NCI-H2081 treated with DMSO at 0.1 percent for 48 hours (cell line): Measurements from ENCODE around the gene MYO10.

ENCODE experiments used
- DNase-seq: peaks from one replicate; lab custom pipeline; 2025; lab: John Stamatoyannopoulos, UW

MYO10 gene

DNA sequence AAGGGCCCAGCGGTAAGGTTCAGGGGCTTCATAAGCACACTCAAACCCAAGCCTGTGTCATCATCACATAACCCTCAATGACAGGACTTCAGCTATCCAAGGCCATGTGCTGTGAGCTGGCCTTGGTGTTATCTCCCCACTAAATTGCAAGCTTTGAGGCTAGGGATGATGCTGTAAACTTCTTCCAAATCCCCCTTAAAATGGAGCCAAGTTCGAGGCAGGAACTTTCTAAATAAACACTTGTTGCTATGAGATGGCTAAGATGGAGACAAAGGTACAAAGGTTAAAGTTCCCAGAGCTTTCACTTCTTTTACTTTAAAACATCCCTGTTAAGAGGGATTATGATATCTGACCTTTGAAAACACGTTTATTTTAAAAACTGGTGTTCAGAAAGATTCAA, 123.6 kb downstream of the MYO10 start:
- DNase-seq: no peak

DNA sequence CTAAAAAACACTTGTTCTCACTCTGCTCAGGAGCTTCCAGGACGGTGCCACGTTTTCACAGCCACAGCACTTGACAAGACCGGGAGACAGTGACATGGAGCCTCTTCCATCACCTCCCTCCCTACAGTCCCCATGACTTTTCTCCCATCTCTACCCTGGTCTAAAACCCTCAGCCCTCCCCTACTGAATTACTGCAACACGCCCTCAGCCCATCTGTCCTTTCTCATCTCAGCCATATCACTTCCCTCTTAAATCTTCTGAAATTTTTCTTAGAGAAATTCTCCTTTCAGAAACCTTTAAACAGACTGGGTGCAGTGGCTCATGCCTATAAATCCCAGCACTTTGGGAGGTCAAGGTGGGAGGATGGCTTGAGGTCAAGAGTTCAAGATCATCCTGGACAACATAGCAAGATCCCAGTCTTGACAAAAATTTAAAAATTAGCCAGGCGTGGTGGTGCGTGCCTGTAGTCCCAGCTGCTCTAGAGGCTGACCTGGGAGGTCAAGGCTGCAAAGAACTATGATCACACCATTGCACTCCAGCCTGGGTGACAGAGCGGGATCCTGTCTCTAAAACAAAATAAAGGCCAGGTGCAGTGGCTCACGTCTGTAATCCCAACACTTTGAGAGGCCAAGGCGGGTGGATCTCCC, 125.8 kb downstream of the MYO10 start:
- DNase-seq: no peak

DNA sequence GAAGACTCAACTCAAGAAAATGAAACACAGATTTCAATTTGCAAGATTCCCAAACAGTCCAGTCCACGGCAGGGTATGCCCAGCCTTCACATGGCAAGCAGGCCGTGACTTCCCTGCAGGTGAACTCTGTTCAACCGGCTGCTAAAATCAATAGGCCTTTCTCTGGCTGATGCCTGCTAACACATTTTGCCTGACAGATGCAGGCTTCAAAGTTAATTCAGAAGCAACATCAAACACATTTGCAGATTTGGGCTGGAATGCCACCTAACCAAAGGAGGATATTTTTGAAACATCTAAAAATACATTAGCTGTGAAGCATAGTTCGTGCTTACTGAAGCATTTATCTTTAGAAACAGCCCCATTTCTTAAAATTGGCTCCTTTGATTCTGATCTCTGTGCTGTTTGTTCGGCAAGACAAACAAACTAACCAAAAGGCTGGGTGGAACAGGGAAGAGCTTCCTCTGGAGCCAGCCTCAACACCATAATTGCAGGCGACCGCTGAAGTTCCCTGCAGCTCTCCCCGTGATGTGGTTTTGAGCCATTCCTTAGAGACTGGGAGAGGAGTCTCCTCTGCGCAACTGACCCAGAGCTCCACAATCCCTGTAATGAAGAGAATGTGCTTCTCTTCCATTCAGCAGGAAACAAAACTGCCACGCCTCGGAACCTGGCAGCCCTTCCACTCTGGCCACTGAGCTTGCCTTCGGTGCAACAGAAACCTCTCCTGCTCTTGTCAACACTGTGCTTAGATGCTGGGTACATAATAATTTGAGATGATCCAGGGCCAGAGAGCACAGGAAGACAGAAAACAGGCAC, 126.5 kb downstream of the MYO10 start:
- peak; percentile 25 for DNase-seq

DNA sequence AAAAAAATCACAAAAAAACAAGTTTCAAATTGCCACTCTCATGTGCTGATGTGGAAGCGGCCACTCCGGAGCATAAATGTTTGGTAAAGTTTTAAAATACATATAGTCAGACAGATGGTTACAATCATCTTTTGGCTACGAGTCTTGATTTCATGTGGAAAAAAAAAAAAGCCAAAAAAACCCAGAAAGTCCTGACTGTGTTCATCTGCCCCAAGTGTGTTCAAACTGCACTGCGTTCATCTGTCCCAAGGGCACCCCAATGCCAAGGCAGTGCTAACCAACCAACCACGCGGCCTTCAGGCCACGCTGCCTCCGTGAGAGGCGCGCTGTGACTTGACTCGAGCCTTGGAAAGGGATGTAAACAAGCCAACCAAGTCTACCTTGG, 127.1 kb downstream of the MYO10 start:
- no peak for DNase-seq

DNA sequence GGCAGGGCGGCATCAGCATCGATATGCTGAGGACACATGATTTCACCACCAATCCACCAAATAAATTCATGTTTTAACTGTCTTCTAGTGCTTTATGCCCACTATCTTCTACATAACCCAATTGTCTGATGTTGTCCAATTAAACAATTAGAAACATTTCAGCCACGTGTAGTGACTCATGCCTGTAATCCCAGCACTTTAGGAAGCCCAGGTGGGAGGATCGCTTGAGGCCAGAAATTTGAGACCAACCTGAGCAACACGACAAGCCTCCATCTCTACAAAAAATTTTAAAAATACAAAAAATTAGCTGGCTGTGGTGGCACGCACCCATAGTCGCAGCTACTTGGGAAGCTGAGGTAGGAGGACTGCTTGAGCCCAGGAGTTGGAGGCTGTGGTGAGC, 128.1 kb downstream of the MYO10 start:
- DNase-seq: no peak

DNA sequence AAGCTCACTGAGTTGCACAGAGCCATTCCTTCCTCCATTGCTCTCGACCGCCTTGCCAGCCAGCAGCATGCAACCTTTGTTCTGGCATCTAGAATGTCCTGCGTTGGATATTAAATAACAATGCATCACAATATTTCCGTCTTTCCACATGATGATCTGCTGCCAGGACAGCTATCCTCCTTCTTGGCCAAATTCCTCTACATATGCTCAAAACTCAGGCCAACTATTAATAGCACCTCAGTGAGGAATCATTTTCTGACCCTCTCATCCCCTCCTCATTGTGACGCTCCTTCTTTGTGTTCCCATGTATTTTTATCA, 128.6 kb downstream of the MYO10 start:
- DNase-seq: no peak

DNA sequence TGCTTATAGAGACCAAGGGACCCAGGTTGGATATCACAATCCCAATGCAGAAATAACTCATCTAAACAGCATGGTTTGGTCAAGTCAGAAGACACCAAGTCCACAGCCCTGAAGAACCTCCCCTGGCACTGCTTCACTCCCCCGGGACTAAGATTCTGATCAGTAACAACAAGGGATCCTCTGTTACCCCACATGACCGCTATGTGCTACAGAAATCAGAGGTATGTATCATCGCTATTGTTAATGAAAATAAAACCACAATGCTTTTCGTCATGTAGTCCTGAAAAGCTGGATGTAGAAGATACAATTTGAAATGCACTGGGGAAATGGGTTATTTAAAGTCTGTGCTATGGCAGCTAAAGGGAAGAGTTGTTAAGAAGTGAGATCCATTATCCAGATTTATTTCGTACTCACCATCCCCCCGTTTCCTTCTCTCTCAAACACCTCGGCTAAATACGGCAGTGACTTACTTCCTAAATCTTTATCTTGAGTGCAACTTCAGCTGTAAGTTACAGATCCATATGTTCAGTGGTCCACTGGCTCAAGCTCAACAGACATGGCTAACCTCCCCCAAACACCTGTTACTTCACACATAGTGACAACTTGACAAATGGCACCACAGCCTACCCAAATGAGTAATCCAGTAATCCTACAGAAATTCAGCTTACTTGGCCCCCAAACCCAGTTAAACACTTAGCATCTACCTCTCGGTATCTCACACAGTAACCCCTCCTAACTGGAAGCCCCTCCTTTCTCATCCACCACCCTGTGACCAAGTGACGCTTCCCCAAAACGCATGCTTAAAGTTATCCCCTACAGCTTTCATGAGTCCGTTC, 129.2 kb downstream of the MYO10 start:
- DNase-seq: no peak

DNA sequence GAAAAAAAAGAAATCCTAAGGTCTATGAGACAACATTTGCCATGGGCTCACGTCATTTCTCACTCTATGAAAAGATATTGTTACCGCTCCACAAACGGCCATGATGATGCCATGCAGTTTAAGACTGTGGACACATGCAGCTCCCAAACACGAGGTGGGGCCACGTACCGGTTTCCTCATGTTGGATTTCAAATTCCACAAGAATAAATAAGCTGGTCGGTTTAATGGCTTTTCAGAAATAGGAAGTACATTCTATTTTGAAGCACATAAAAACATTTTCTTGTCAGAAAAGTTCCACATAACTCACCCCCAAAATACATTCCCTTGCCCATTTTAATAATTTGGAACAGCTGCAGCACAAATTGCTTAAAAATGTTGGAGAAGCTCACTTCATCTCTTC, 130.6 kb downstream of the MYO10 start:
- no peak for DNase-seq

DNA sequence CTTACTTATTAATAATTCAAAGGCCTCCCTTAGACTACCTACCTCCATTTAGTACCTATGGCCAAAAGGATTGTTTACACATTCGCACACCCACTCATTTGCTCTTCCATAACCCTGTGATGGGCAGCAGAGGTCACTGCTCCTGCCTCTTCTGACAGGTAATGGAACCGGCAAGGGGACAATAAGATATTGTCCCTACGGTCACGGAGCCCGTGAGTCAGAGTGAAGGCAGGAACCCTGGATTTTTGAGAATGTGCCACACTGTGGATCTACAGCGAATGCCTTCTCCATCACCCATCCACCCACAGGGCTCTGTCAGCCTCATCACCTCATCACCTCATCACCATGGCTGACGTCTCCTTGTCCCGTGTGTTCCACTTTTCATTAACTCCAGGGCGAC, 132.3 kb downstream of the MYO10 start:
- DNase-seq: no peak

DNA sequence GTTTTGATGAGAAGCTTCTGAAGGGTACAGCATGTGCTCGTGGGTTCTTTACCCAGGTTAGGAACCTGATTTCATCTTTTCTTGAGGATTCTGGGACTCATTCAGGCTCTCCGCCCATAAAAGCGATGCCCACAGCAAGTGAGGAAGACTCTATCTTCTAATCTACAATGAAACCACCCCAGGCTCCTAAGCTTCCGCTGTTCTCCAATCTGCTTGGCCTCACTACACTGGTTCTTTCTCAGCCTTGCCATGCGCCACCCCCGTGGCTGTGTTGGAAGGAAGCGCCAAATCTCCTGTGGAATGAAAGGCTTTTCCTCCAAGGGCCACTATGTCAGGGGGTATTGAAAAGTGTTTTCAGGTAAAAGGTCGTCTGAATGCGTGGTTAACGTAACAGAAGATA, 135.6 kb downstream of the MYO10 start:
- DNase-seq: no peak

DNA sequence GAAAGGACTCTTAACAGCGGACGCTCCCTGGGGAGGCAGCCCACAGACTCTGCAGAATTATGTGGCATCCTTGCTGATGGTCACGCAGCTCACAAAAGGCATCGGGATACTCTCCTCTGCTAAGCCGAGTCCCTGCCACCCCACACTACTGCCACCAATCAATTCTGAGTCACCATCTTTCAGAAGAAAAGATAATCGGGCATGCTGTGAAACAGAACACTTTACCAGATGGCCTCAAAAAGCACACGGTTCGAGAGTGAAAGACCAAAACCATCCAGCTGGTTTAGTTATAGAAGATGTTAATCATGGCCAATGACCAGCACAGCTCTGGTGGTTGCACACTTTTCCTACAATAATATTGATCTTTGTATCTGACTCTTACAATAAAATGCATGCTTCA, 136.3 kb downstream of the MYO10 start:
- no peak for DNase-seq

DNA sequence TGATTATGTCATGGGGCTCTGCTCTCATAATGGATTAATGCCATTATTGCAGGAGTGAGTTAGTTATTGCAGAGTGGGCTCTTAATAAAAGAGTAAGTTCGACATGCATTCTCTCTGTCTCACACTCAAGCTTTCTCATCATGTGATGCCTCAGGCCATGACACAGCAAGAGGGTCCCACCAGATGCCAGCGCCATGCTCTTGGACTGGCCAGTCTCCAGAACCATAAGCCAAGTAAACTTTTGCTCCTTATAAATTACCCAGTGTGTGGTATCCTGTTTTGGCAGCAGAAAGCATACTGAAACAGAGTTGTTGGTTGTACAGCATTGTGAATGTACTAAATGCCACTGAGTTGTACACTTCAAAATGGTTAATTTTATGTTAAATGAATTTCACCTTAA, 138.1 kb downstream of the MYO10 start:
- no peak for DNase-seq

DNA sequence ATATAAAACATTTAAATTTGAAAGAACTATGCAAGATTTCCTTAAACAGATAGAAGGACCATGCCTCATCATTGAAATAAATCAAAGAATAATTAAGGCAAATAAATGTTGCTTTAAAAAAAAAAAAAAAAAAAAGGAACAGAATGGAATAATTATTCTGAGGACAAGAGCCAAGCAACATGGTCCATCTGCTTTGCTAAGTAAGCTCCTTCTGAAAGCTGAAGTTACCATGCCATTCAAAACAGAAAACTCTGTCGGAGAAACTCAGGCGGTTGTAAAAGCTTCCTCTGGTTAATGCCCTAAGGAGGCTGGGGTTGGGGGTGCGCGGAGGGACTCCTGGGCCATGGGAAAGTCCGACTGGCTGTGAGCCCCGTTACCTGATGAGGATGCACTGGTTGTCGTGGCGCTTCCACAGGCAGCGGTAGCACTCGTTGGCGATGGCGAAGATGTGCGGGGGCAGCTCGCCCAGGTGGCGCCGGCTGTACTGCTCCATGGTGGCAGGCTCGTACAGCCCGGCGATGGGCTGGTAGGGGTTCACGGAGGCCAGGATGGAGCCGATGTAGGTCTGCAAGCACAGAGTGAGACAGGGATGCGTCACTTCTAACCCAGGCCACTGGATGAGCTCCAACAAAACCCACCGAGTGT, 141.7 kb downstream of the MYO10 start:
- no peak for DNase-seq

DNA sequence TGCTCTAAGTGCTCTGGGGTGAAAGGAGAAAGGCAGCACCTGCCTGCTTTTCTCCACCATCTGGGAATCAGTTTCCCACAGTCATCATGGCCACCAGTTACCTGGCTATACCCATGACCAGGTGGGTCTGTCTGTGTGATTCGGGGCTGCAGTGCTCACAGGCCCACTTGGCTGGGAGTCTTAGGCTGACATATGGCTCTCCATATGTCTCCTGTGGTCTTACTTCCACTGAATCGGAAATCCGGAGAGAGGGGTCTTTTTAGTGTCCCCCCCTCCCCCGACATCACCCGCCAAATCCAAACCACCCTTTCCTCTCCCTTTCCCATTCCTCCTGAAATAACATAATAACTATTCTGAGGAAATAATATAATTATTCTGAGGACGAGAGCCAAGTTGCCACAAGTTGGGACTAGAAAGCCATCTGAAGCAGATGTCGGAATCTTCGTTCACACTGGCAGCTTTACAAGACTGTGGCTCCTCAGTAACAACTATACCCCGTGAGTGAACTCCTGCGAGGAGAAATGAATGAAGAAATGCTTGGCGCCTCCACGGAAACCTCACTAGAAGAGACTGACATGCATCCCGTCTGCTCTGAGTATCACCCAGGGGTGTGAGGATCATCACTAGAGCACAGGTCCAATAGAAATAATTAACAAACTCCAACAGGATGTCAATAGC, 143.4 kb downstream of the MYO10 start:
- DNase-seq: no peak

DNA sequence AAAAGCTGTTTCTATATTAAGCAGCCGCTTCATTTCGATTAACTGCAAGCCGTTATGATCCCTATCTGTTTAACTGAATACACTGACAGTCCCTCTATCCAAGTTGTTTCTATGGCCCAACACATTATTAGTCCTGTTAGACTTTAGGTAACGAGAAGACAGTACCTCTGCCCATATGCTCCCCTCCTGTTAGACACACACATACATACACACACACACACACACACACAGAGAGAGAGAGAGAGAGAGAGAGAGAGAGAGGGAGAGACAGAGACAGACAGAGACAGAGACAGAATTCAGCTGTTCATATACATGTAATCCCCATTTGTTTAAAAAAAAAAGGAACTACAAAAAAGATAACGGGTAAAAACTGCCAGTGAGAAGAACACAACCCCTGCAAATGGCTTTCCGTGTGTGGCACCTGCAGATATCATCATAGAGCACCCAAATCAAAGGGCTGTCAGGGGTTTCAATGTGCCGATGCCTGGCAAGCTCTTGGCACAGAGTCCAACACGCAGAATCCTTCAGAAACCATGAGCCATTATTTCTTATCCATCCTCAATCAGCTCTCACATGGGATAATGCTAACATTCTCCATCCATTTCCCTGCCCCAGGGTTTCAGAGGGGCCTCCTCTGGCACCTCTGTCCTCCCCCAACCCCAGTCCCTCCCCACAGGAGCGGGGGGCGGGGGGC, 144.0 kb downstream of the MYO10 start:
- DNase-seq: no peak

DNA sequence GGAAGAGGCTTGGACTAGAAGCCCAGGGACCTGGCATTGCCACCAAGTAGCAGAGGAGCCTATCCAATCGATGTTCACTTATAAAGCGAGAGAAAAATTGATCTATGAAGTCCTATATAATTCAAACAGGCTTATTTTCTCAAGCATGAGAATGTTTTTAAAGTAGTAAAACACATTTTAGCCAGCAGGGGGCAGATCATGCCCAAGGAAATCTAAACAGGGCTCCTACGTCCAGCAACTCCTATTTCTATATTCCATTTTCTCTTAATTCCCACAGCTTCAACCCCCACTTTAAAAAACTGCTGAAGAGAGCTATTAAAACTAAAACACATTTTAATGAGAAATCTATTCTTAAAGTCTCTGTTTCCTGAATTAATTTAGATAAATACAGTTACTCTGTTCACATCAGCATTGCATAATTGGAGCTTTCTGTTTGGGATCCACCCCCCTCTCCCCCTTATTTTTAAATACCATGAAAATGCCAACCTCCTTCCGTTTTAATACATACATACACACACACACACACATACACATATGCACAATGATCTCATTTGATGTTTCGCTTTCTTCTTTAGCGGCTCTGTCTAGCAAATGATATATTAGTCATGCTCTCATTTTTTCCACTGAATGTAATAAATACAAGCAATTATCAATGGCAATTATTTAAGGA, 144.9 kb downstream of the MYO10 start:
- DNase-seq: peak; percentile 37

DNA sequence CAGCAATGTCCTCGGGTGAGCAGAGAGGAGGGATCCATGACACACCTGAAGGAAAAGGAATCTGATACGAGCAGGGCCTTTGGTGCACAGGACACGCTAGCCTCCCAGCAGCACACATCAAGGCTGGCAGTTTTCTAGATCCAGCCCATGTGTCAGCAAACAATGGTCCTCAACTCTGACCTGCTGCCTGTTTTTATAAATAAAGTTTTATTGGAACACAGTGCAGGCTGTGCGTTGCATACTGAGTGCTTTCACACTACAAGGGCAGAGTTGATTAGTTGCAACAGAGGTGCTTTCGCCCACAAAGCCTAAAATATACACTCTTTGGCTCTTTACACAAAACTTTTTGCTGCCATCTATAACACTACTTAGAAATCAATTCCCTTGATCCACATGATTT, 147.1 kb downstream of the MYO10 start:
- no peak for DNase-seq

DNA sequence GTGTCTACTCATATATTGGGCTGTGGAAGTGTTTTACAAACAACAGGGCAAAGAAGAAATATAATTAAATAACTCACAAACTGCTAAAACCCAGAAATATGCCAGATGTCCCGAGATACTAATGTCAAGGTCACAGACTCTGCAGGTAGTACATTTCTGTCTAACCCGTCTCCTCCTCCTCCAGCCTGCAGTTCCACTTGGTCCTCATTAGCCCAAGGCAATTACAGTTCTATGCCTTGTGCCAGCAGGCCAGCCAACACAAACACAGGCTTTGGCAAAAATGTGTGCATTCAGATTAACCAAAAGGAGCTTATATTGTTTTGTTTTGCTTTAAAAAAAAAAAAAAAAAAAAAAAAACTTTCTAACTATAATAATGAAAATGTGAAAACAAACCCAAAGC, 148.8 kb downstream of the MYO10 start:
- peak; percentile 59 for DNase-seq

DNA sequence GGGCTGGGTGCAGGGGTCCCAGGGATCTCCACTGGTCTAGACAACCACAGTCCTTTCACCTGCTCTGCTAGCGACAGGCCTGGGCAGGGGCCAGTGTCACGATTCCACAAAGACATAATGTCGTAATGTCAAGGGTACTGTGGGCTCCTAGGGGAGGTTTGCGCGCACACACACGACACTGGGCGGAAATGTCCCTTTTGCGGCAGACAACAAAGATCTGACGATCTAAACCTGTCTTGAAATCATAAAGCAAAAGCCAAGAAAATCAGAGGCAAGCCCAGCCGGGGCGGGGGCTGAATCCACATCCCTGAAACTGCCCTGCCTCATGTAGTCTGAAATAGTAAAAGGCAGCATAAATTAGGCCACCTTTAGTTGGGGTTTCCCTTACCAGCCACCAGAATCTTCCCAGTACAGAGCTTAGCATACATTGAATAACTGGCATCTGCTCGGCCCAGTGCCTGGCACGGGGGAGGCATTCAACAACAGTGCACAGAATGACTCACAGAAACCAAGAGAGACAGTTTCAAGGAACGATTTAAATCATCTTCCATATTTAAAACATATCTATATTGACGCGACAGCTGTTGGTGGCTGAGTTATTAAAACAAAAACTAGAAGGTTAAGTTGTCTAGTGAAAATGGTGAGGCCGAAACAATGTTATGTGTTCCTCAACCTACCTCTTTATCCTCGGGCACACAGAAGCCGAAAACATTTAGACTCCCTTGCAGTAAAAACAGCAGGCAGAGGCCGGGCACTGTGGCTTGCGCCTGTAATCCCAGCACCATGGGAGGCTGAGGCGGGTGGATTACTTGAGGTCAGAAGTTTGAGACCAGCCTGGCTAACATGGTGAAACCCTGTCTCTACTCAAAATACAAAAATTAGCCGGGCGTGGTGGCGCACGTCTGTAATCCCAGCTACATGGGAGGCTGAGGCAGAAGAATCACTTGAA, 151.0 kb downstream of the MYO10 start:
- no peak for DNase-seq

DNA sequence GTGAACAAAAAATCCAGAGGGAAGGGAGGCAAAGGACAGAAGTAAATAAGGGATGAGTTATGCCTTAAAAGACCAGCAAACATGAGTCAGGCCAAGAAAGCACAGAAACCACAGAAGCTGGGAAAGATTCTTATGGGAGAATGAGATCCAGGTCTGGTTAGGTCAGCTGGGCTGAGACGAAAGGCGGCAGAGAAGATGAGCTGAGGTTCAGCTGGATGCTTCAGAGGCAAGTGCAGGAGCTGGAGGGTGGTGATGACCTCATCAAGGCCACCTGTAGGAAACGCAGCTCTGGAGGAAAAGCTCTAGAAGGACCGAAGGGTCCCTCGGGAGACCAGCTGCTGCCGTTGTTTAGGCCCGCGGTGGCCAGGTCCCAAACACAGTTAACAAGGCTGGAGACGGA, 152.0 kb downstream of the MYO10 start:
- DNase-seq: no peak
